ENCODE measurements around the gene POLDIP2.

GRCh38 chr17:28406473-28406814 is 49.1 kb upstream of the POLDIP2 start:
- no peak for TF ChIP-seq SIN3A (IDR thresholded peaks at IDR 0.05; ENCODE audit: borderline replicate concordance, insufficient read depth, low read length)
- no peak for TF ChIP-seq TAF1 (IDR thresholded peaks at IDR 0.05; ENCODE audit: borderline replicate concordance, insufficient read depth, low read length)
- TF ChIP-seq REST (IDR thresholded peaks at IDR 0.05; ENCODE audit: insufficient read depth in 1 of 2, low read depth in 2 of 2, low read length in 2 of 2): no peak
- TF ChIP-seq POLR2AphosphoS5 (IDR thresholded peaks at IDR 0.05; ENCODE audit: low read depth, low read length): no peak
